T-helper 1 cell (primary cell): ENCODE data around the gene CLEC9A.

ENCODE experiments used
- DNase-seq, 5 donors: peaks; one replicate each; pipeline ENCODE4 v3.0.0-alpha.2; 2012 to 2020

The CLEC9A gene

DNA sequence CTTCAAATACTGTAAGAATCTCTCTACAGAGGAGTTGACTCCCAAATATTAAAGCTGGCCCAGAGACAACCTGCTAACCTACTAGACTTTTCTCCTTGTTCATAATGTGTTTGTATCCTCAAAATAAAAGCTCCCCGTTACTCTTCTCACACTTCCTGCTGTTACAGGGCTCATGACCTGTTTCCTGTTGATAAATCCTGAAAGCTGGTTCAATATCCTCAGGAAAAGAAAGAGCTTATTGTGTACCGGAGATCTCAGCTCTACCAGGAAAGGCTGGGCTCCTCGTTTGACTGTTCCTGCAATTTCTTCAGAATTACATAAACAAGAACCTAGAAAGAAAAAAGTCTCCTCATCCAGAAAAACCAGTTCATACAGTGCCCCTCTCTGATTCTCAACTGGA is 37.5 kb downstream of the CLEC9A start:
- DNase-seq: no peak

DNA sequence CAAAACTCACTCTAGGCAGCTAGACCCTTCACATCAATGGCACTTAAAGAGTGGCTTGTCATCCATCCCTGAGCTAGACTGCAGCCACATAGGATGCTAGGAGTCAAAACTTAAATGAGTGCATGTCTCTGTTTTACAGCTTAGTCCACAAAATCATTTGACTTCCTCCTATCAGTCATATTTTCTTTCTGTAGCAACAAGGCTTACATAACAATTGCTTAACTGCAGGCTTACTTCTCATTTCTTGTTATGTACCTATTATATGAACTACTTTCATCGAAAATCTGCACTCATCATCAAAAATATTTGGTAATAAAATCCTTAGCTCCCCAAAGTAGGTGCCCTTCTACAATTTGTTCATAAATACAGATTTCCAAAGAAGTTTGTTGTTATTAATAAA is 38.2 kb downstream of the CLEC9A start:
- DNase-seq: no peak

DNA sequence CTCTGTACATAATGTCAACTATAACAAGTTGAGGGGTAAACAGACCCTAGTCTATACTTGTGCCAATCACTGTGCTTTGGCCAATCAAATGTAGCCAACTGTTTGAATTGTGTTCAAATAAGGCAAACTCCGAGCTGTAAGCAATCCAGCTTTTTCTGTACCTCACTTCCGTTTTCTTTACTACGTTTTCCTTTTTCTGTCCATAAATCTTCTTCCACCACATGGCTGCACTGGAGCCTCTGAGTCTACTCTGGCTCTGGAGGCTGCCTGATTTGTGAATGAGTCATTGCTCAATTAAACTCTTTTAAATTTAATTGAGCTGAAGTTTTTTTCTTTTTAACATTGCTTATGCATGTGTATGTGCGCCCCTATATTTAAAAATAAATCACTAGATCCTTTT is 38.6 kb downstream of the CLEC9A start:
- DNase-seq: no peak

DNA sequence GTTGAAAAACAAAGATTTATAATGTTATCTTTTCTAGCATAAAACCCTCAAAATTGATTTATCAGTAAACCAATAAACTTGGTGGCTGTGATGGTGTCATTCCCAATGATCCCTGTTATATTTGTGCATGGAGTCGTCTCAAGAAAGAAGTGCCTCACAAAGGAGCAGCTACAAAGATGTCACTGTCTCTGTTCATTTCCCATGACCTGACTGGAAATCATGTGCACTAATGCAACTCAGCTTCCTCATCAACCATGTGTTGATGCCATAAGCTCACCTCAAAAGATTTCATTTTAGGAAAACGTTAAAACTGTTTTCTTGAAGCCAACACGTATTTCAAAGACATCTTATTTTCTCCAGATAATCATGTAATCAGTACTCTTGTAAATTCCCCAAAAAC is 39.5 kb downstream of the CLEC9A start:
- DNase-seq: no peak

DNA sequence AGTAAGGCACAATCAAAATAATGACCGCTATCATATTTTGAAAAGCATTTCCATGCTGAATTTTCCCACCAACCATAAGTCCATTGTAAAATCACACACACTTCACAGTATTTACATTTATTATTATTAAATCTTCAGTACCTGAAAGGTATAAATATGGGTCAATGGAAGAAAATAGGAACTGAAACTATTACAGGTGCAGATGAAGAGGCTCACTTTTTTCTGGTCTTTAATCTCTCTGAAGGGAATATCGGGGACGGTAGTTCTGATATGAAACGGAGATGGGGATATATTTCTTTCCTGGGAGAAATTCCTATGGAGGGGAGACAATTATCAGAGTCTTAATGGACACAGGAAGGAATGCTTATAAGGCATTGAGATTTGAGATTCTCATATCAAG is 39.9 kb downstream of the CLEC9A start:
- DNase-seq: no peak

GRCh38 chr12:10072131-10072530 is 41.6 kb downstream of the CLEC9A start:
- DNase-seq: no peak

DNA sequence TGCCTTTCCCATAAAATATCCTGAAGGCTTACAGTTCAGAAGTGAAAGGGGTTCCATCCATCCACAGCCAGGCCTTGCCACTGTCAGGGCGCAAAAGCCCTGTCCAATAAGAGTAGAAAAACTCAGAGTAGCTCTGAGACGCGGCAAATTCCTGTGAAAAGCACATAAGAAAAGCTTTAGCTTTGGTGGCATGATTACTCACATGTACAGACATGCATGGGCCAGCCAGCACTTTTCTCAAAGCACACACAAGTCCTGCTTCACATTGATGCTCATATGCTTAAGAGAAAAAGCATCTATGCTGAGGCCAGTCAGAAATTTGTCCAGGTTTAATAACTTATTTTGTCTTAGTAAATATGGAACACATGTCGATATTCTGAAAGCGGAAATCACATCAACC is 42.8 kb downstream of the CLEC9A start:
- DNase-seq: no peak

GRCh38 chr12:10075451-10075850 is 45.0 kb downstream of the CLEC9A start:
- no peak for DNase-seq

- DNase-seq: no peak
Observed at GRCh38 chr12:10082117-10082874, 51.8 kb downstream of the CLEC9A start.

- no peak for DNase-seq
Observed at GRCh38 chr12:10084733-10085132, 54.3 kb downstream of the CLEC9A start.

DNA sequence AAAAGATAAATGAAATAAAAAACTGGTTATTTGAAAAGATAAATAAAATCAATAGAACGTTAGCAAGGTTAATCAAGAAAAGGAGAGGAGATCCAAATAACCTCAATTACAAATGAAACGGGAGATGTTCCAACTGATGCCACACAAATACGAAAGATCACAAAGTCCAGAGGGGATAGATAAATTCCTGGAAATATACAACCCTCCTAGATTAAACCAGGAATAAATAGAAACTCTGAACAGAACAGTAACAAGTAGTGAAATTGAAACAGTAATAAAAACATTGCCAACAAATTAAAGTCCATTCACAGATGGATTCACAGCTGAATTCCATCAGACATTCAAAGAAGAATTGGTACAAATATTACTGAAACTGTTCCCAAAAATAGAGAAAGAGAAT is 55.9 kb downstream of the CLEC9A start:
- DNase-seq: no peak

DNA sequence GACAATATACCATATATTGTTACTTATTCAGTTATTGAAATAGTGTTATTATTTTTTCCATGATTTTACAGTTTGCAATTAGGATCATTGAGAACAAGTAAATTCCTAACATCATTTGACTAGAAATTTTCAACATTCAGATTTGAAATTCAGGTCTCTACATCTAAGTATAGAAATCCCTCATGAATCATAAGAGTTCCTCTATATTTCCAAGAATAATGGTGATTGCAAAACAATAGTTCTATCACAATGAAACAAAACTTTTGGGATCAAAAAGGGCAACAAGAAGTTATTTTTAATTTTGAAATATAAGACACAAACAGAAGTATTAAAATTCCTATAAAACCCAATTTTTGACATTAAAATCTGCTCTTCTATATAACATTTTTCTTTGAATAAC is 57.5 kb downstream of the CLEC9A start:
- DNase-seq: no peak

DNA sequence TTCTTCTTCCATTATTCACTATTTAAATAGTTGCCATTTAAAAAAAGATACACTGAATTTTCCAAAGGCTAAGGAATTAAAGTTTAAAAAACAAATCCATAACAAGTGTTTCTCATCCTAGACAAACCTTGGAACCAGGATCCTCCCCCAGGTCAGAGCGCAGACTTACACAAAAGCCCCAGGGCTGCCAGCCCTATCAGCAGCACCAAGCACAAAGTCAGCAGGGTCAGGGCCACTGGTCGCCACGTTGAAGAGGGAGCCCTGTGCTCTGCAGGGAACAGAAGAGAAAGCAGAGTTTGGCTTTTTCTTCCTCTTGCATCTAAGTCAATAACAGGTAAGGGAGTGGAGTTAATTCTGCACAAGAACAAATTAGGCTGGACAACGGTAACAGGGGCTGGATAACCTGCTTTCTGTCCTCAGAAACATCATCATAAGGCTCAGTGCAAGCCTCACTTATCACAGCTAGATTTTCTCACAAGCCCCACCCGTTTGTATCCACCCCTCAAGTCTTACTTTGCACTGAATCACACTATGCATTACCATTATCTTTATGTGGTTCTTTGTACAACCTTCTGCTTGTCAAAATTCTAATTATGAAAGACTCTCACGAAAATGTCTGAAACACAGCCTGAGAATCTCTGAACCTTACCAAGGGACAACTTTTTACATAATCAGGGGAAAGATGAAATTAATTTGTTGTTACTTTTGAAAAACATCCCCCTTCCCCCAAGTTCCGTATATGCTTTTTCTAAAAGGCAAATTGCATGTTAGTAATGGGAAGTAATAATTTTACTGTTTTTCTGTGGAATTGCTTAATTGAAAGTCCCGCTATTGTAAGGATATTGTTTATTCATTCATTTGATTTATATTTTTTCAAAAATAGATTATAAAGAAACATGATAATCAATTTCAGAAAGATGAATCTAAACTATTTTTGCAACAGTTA is 58.7 kb downstream of the CLEC9A start:
- no peak for DNase-seq

DNA sequence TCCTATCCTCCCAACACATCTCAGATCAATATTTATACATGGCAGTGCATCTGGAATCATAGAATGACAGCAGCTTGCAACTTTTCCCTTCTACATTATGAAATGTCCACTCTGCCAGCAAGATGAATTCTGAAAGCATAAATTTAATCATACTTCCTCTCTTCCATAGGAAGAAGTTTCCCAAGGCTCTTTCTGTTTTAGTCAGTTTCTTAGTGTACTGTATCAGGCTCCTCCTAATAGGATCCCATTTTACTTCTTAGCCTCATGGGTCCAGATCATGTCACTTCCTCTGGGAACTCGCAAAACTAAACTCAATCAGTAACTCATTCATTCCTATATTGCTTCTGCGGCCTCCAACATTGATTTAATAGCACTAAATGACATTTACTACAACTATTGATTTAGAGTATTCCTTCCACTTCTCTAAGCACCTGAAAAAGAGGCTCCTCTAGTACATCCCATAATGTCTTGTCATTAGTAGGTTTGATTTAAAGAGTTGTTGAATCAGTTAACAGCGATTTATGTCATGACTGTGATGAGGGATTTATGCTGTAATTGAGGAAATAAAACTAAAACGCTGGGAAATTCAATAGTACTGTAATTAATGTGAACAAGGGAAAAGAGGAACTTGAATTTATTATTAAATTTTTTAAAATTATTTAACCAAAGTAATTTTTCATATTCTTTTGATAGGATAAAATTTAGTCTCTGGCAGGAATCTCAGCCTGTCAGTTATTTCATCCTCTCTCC is 64.3 kb downstream of the CLEC9A start:
- no peak for DNase-seq

DNA sequence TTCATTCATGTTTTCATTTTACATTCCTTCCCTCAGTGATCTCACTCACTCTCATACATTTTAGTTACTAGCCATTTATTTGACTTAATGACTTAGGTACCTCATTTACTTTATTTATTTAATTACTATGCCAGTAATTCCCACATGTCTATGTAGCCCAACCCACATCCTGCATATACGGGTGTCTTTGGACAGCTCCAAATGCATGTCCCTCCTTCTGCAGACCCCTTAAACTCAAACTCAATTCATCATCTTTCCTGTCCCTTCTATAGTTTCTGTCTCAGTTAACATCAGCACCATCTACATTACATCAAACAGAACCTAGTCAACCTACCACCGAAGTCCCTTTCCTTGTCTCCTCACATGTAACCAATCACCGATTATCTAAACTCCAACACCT is 65.5 kb downstream of the CLEC9A start:
- DNase-seq: no peak

- DNase-seq: no peak
Observed at GRCh38 chr12:10097521-10097920, 67.0 kb downstream of the CLEC9A start.

DNA sequence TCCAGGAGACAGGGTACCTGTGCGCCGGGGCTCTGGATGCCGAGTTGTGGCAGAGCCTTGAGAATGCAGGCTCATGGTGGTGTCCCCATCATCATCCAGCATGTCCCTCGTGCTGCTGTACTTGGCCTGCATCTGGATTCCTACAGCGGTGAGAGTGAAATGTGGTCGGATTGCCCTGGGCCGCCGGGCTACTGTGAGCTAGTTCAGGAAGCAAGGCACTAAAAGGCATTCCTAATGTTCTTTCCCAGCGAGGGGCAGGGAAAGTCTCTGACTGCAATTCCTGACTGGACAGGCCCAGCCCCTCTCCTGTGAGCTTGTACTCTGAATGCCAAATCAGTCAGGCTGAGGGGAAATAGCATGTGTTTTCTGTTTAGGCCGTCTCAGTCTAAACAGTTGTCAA is 68.3 kb downstream of the CLEC9A start, which contains the start of gene CLEC1A:
Gene CLEC1A, minus strand, starts transcription at position 195 of the 400 bp plus-strand sequence. Its CDS starts 63 bp downstream, at position 132.
- DNase-seq: no peak

DNA sequence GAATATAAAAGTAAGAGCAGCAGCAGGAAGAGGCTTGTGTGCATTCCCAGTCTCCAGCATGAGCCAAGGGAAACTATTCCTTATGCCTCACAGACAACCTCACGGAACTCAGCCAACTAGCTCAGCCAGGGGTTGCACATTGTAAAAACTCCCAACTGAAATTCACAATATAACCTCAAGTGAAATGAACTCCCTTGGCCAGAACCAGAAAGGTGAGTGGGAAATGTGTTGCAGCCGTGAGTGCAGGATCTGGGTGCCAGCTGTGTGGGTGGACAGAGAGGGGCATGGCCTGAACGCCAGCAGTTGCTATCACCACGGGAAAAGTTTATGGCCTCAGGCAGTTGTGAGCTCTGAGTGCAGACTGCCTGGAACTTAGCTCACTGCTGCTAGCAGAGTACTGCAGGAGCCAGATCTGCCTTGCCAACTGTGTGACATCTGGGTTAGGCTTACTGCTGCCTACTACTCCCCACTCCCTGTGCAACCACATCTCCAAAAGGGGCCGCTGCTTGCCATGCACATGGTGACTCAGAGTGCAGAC is 70.6 kb downstream of the CLEC9A start:
- DNase-seq: no peak

- DNase-seq: no peak
Observed at GRCh38 chr12:10101648-10102220, 71.3 kb downstream of the CLEC9A start.

GRCh38 chr12:10102322-10102721 is 71.8 kb downstream of the CLEC9A start:
- no peak for DNase-seq

DNA sequence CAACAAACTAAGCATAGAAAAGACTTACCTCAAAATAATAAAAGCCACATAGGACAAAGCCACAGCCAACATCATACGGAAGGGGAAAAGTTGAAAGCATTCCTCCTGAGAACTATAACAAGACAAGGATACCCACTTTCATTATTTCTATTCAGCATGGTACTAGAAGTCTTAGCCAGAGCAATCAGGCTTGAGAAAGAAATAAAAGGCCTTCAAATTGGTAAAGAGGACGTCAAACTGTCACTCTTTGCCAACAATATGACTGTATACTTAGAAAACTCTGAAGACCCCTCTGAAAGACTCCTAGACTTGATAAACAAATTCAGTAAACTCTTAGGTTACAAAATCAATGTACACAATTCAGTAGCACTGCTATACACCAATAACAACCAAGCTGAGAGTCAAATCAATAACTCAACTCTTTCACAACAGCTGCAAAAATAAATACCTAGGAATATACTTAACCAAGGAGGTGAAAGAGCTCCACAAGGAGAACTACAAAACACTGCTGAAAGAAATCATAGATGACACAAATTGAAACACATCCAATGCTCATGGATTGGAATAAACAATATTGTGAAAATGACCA is 79.9 kb downstream of the CLEC9A start:
- no peak for DNase-seq

GRCh38 chr12:10111451-10111850 is 81.0 kb downstream of the CLEC9A start:
- DNase-seq: no peak
